Measurements from ENCODE around the gene IDH2.

- TF ChIP-seq, protein P1, sequence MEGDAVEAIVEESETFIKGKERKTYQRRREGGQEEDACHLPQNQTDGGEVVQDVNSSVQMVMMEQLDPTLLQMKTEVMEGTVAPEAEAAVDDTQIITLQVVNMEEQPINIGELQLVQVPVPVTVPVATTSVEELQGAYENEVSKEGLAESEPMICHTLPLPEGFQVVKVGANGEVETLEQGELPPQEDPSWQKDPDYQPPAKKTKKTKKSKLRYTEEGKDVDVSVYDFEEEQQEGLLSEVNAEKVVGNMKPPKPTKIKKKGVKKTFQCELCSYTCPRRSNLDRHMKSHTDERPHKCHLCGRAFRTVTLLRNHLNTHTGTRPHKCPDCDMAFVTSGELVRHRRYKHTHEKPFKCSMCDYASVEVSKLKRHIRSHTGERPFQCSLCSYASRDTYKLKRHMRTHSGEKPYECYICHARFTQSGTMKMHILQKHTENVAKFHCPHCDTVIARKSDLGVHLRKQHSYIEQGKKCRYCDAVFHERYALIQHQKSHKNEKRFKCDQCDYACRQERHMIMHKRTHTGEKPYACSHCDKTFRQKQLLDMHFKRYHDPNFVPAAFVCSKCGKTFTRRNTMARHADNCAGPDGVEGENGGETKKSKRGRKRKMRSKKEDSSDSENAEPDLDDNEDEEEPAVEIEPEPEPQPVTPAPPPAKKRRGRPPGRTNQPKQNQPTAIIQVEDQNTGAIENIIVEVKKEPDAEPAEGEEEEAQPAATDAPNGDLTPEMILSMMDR (IDR thresholded peaks at IDR 0.05): no peak
- TF ChIP-seq EP300 (IDR thresholded peaks at IDR 0.05; ENCODE audit: low read depth) (no peak), POLR2A (IDR thresholded peaks at IDR 0.05) (no peak)
Observed at GRCh38 chr15:90083419-90083818, 18.8 kb downstream of the IDH2 start.

All from transverse colon (tissue), 3 donors.